A549 treated with GW870086 at 1 μM for 4 hours (cell line): ENCODE data around the gene PABPC1L. TPM values are rescaled to one million over a fixed set of nuclear protein-coding genes. Genes with fewer than 3 reads are reported as not detected.

ENCODE experiments used
- total RNA-seq: library from RNA; stranded (reverse); fragments of 200-300 nt; extraction: Qiagen RNA extraction; gene quantifications from 5 replicates; pipeline ENCODE4 v1.2.3, GENCODE V29; 2022; ENCODE audit warnings: low read depth

PABPC1L gene
- total RNA-seq = 12.7 to 16.3 TPM (median 14.8 TPM) in 5 replicates

GRCh38 chr20:44909872-44910689, at the start of gene PABPC1L:
Gene PABPC1L (plus strand): TSS chr20:44910060. CDS start chr20:44910144, 84 bp downstream.

GRCh38 chr20:44885392-44886265, 24.2 kb upstream of the PABPC1L start, which contains the start of gene YWHAB:
Gene YWHAB (plus strand): TSS chr20:44885705. CDS start chr20:44901534, 15,829 bp downstream.

GRCh38 chr20:44960103-44960852, 50.4 kb downstream of the PABPC1L start, which contains the start of gene TOMM34:
Gene TOMM34 (minus strand): TSS chr20:44960397. CDS start chr20:44960333, 64 bp downstream.

GRCh38 chr20:44966030-44966961, 56.4 kb downstream of the PABPC1L start, which contains the start of gene STK4:
Gene STK4 (plus strand): TSS chr20:44966512. CDS start chr20:44966569, 57 bp downstream.

Other genes starting within 250 kb of the PABPC1L start
- 24.2 to 35.6 TPM (median 26.0 TPM) in 5 replicates for gene CCN5, start 194.7 kb upstream of the PABPC1L start, total RNA-seq
- gene KCNK15, start 164.2 kb upstream of the PABPC1L start, total RNA-seq = 0.32 to 0.75 TPM (median 0.60 TPM) in 5 replicates
- gene RIMS4, start 99.5 kb upstream of the PABPC1L start, total RNA-seq = 1.3 to 2.0 TPM (median 1.6 TPM) in 5 replicates
- 191 to 203 TPM (median 202 TPM) in 5 replicates for gene YWHAB, start 24.4 kb upstream of the PABPC1L start, total RNA-seq
- 41.0 to 48.1 TPM (median 42.3 TPM) in 5 replicates for gene TOMM34, start 50.3 kb downstream of the PABPC1L start, total RNA-seq
- gene STK4, start 56.5 kb downstream of the PABPC1L start, total RNA-seq = 11.1 to 14.8 TPM (median 14.0 TPM) in 5 replicates
- not detected in 5 replicates for gene KCNS1, start 191.1 kb downstream of the PABPC1L start, total RNA-seq
- gene WFDC5, start 205.1 kb downstream of the PABPC1L start, total RNA-seq = not detected in 5 replicates
- gene WFDC12, start 214.4 kb downstream of the PABPC1L start, total RNA-seq = not detected in 5 replicates